K562 (cell line): ENCODE data around the gene NEU1. TPM values are rescaled to one million over a fixed set of nuclear protein-coding genes. Genes with fewer than 3 reads are reported as not detected.
A peak's percentile ranks its signal among the peaks of the same experiment; 100 is the strongest.

ENCODE experiments used
- CHD1 ChIP-seq: fragments of 200-600 bp; sonication (generic); IDR thresholded peaks from one replicate; pipeline ENCODE4 v1.6.1; 2012; ENCODE audit warnings: mild to moderate bottlenecking, moderate library complexity, low read length, inconsistent platforms
- DMBX1 ChIP-seq: fragments of 250-450 bp; sonication (Bioruptor Pico); IDR thresholded peaks from 2 replicates; pipeline ENCODE4 v1.8.0; 2022; ENCODE audit warnings: inconsistent platforms, mild to moderate bottlenecking, moderate library complexity, borderline replicate concordance
- HMGN3 ChIP-seq: IDR thresholded peaks from 2 replicates; pipeline ENCODE4 v1.6.1; 2011; ENCODE audit warnings: borderline replicate concordance, low read depth, mild to moderate bottlenecking, mixed read lengths, low read length; ENCODE audit not compliant: insufficient read length; ENCODE audit errors: extremely low read depth
- KAT7 ChIP-seq: sonication (generic); formaldehyde crosslinking; IDR thresholded peaks from 2 replicates; pipeline ENCODE4 v1.8.0; 2022; ENCODE audit warnings: missing genetic modification reagents, mild to moderate bottlenecking, borderline replicate concordance
- KDM2B ChIP-seq: fragments of 250-450 bp; sonication (Bioruptor Pico); IDR thresholded peaks from 2 replicates; pipeline ENCODE4 v1.8.0; 2021; ENCODE audit warnings: mild to moderate bottlenecking, moderate library complexity
- RBM14 ChIP-seq: fragments of 200-400 bp; formaldehyde crosslinking; IDR thresholded peaks from 2 replicates; pipeline ENCODE4 v1.6.1; 2018; ENCODE audit warnings: low read depth, mild to moderate bottlenecking, low read length, moderate library complexity, borderline replicate concordance; ENCODE audit not compliant: insufficient read depth
- SP2 ChIP-seq: IDR thresholded peaks from 2 replicates; pipeline ENCODE4 v1.6.1; 2011; ENCODE audit warnings: mild to moderate bottlenecking, low read depth, low read length, moderate library complexity; ENCODE audit not compliant: poor library complexity, severe bottlenecking; ENCODE audit errors: extremely low read depth
- SRF ChIP-seq, 2 experiments: fragments of 250-450, 450-650 bp in 1 of 2; sonication (Bioruptor Pico) in 1 of 2; sonication (generic) in 1 of 2; formaldehyde crosslinking; IDR thresholded peaks; 2 replicates each; pipeline versions ENCODE4 v1.5.0 to v1.5.1; 2020 to 2022; ENCODE audit warnings: mild to moderate bottlenecking in 1 of 2, missing genetic modification reagents in 1 of 2
- SRSF1 ChIP-seq: fragments of 200-400 bp; formaldehyde crosslinking; IDR thresholded peaks from 2 replicates; pipeline ENCODE4 v1.6.1; 2017; ENCODE audit warnings: mild to moderate bottlenecking, low read depth, low read length, moderate library complexity
- ZNF174 ChIP-seq: fragments of 250-450 bp; sonication (Bioruptor Pico); IDR thresholded peaks from 2 replicates; pipeline ENCODE4 v1.4.0; 2020; ENCODE audit warnings: mild to moderate bottlenecking
- polyA plus RNA-seq, 8 experiments: library from polyadenylated mRNA; depleted of rRNA in 4 of 8; stranded (reverse) in 5 of 8; unstranded in 3 of 8; fragments of >200 nt; fragmentation: Nextera tagmentation in 2 of 8; fragmentation: Illumina TruSeq in 1 of 8; extraction: Ambion mirVana in 2 of 8; extraction: Trizol in 1 of 8; gene quantifications; 2 replicates each; pipeline versions ENCODE4 v1.2.1 to v1.2.3, GENCODE V29; 2011 to 2014; ENCODE audit warnings: inconsistent platforms in 1 of 8, missing spikeins in 1 of 8
- total RNA-seq, 7 experiments: library from RNA; depleted of rRNA in 6 of 7; stranded (reverse); fragments of >200 nt in 6 of 7; fragmentation: Illumina TruSeq in 2 of 7; extraction: Trizol in 2 of 7; gene quantifications; 2 replicates each; pipeline versions ENCODE4 v1.2.1 to v1.2.3, GENCODE V29; 2011 to 2021; ENCODE audit warnings: low replicate concordance in 1 of 7
- TF ChIP-seq, protein P1 (sequence below): fragments of 200-800 bp; sonication (Bioruptor generic); IDR thresholded peaks from 2 replicates; pipeline ENCODE4 v1.6.1; 2016; ENCODE audit warnings: missing genetic modification characterization, missing compliant biosample characterization
- TF ChIP-seq, protein P2 (sequence below): fragments of 450-650 bp; IDR thresholded peaks from 2 replicates; pipeline ENCODE4 v1.6.1; 2016; ENCODE audit warnings: low read depth, mild to moderate bottlenecking, moderate library complexity
- TF ChIP-seq, protein P3 (sequence below), 2 experiments: fragments of 450-650 bp; formaldehyde crosslinking in 1 of 2; IDR thresholded peaks; 2 replicates each; pipeline versions ENCODE4 v1.4.0 to v1.6.1; 2014 to 2020; ENCODE audit warnings: mild to moderate bottlenecking in 2 of 2, borderline replicate concordance in 1 of 2, low read depth in 1 of 2

NEU1 gene
- total and polyA plus RNA-seq, 9 of the 15 experiments (the other 6 are each of a cell fraction or from before 2014, with no cell fraction given) = 14.8 to 67.8 (median 51.0) TPM

DNA sequence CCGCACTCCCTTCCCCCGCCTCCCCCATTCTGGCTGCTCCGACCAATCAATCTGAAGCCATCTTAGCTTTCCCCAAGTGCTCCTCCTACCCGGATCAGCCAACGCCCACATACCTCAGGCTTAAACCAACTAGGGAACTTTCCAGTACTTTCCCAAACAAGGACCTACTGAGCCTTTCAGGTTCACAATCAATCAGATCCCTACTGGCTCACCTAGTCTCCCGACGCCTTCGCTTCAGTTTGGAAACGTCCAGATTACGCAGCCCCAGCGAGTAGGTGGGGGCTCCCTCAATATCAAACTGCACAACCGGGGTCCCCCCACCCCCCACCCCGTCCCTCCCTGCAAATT, 48.0 kb downstream of the NEU1 start (continued):
- peak; percentile 83 for TF ChIP-seq CHD1
- no peak for TF ChIP-seq ZNF174 (CRISPR knock-in tag)
- TF ChIP-seq KAT7 (CRISPR knock-in tag) = no peak
- TF ChIP-seq, protein P1, sequence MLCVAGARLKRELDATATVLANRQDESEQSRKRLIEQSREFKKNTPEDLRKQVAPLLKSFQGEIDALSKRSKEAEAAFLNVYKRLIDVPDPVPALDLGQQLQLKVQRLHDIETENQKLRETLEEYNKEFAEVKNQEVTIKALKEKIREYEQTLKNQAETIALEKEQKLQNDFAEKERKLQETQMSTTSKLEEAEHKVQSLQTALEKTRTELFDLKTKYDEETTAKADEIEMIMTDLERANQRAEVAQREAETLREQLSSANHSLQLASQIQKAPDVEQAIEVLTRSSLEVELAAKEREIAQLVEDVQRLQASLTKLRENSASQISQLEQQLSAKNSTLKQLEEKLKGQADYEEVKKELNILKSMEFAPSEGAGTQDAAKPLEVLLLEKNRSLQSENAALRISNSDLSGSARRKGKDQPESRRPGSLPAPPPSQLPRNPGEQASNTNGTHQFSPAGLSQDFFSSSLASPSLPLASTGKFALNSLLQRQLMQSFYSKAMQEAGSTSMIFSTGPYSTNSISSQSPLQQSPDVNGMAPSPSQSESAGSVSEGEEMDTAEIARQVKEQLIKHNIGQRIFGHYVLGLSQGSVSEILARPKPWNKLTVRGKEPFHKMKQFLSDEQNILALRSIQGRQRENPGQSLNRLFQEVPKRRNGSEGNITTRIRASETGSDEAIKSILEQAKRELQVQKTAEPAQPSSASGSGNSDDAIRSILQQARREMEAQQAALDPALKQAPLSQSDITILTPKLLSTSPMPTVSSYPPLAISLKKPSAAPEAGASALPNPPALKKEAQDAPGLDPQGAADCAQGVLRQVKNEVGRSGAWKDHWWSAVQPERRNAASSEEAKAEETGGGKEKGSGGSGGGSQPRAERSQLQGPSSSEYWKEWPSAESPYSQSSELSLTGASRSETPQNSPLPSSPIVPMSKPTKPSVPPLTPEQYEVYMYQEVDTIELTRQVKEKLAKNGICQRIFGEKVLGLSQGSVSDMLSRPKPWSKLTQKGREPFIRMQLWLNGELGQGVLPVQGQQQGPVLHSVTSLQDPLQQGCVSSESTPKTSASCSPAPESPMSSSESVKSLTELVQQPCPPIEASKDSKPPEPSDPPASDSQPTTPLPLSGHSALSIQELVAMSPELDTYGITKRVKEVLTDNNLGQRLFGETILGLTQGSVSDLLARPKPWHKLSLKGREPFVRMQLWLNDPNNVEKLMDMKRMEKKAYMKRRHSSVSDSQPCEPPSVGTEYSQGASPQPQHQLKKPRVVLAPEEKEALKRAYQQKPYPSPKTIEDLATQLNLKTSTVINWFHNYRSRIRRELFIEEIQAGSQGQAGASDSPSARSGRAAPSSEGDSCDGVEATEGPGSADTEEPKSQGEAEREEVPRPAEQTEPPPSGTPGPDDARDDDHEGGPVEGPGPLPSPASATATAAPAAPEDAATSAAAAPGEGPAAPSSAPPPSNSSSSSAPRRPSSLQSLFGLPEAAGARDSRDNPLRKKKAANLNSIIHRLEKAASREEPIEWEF (CRISPR knock-in tag) = no peak
- no peak for TF ChIP-seq RBM14
- TF ChIP-seq, protein P2, sequence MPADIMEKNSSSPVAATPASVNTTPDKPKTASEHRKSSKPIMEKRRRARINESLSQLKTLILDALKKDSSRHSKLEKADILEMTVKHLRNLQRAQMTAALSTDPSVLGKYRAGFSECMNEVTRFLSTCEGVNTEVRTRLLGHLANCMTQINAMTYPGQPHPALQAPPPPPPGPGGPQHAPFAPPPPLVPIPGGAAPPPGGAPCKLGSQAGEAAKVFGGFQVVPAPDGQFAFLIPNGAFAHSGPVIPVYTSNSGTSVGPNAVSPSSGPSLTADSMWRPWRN = no peak
- TF ChIP-seq KDM2B (CRISPR knock-in tag) = no peak
- TF ChIP-seq, protein P3, sequence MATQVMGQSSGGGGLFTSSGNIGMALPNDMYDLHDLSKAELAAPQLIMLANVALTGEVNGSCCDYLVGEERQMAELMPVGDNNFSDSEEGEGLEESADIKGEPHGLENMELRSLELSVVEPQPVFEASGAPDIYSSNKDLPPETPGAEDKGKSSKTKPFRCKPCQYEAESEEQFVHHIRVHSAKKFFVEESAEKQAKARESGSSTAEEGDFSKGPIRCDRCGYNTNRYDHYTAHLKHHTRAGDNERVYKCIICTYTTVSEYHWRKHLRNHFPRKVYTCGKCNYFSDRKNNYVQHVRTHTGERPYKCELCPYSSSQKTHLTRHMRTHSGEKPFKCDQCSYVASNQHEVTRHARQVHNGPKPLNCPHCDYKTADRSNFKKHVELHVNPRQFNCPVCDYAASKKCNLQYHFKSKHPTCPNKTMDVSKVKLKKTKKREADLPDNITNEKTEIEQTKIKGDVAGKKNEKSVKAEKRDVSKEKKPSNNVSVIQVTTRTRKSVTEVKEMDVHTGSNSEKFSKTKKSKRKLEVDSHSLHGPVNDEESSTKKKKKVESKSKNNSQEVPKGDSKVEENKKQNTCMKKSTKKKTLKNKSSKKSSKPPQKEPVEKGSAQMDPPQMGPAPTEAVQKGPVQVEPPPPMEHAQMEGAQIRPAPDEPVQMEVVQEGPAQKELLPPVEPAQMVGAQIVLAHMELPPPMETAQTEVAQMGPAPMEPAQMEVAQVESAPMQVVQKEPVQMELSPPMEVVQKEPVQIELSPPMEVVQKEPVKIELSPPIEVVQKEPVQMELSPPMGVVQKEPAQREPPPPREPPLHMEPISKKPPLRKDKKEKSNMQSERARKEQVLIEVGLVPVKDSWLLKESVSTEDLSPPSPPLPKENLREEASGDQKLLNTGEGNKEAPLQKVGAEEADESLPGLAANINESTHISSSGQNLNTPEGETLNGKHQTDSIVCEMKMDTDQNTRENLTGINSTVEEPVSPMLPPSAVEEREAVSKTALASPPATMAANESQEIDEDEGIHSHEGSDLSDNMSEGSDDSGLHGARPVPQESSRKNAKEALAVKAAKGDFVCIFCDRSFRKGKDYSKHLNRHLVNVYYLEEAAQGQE (IDR thresholded peaks at IDR 0.05; ENCODE audit: borderline replicate concordance) = no peak
- TF ChIP-seq, protein P3 (CRISPR knock-in tag; IDR thresholded peaks at IDR 0.05; ENCODE audit: low read depth) = no peak
- TF ChIP-seq SRF (CRISPR knock-in tag; IDR thresholded peaks at IDR 0.05) = peak; percentile 73 to 92; a peak in 3 of 4 replicates
- no peak for TF ChIP-seq SRSF1
- TF ChIP-seq SP2 = no peak
- TF ChIP-seq DMBX1 = no peak
- no peak for TF ChIP-seq HMGN3
